Measurements from ENCODE around the gene GNG12. TPM values are rescaled to one million over a fixed set of nuclear protein-coding genes. Genes with fewer than 3 reads are reported as not detected.
"Not testable (repeated sequence)": the region's sequence is repeated elsewhere in the genome, so short reads cannot be mapped to it uniquely, and the experiment has no call there.

Gene GNG12
- total RNA-seq, 1 donor from 2014 or later: 60.5 TPM

DNA sequence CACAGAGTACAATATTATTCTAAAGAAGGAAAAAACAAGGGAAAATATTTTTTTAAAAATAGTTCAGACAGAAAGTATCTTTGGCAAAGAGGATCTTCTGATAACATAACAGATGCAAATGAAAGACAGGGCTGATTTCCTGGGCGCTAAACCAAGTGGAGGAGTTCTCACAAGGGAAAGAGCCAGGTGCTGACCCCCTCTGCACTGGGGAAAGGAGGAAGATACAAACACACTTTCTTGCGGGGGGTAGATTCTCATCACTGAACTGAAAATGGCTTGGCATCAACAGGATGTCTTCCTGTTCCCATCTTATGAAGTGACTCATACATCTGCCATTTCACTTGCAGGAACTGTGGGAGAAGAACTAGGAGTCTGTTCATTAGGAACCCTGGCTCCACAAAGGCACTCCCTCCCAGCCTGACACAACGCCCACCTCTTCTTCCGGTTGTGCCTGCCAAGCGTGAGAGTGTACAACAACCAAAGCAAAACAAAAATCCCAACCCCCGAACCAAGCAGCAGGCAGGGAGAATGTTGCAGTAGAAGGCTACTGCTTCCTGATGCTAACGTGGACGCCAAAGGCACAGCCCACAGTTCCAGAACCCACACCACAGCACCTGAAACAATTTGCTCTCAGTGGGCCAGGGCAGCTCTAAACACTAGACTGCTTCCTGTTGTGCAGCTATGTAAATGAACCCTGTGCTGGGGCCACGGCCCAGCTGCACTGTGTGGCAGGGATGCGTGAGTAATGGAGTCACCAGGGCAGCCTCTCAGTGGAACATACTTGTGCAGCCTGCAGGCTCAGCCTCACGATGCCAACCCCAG lies 97.2 kb downstream of the GNG12 start:
- DNase-seq (ENCODE audit: low read depth): peak; percentile 88

DNA sequence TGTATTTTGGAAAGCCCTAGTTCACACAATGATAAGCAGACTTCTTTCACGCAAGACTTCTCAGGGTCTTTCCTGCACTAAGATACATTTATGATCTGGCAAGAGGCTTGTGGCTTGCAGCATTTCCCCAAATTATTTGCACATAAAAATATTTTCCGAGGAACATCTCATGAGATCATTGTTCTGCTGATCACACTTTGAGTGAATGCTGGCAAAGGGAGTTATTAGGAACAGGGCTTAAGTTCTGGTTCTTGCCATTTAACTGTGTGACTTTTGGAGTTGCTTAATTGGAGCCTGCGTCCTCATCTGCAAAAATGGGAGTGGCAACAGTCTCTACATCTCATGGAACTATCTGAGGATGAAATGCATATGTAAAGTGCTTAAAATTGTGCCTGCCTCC lies 98.1 kb downstream of the GNG12 start:
- no peak for DNase-seq (ENCODE audit: low read depth)

DNA sequence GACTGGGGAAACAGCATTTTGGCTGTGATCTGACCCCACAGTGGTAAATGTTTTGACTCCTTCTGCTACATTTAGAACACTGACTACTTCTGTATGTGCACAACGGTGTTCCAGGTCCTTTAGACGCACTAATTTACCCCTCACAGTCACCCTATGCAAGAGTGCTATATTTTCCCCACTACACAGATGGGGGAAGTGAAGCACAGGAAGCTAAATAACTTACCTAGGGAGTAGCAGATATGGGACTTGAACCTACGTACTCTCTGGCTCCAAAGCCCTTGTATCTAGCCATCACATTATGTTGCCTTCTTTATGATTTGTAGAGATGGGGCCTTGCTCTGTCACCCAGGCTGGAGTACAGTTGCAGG lies 99.0 kb downstream of the GNG12 start:
- no peak for DNase-seq (ENCODE audit: low read depth)

DNA sequence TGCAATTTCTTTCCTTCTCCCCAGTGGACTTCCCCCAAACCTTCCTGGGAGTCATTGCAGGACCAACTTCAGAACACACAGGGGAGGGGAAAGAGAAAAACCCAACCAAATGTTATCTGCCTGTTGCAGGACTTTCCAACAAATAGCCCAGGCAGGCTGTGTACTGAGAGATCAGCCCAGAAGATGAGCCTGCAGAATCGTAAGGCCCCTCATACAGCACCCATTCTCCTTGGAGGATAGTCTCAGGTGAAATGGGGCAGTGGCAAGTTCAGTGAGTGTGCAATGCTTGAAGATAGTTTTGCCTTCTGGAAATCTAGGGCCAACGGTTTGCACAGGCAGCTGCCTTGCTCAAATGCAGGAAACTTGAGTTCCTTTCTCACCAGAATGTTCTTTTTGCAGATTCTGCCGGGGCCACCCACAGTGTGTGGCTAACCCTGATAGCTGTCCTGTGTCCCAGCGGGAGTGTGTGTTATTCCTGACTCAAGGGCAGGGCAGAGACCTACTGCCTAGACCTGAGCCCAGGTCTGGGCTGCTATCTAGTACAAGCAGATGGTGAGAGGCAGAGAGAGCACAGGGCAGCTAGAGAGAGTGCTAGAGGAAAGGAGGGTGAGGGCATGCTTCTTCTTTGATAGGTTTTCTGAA lies 99.5 kb downstream of the GNG12 start:
- DNase-seq (ENCODE audit: low read depth): no peak

DNA sequence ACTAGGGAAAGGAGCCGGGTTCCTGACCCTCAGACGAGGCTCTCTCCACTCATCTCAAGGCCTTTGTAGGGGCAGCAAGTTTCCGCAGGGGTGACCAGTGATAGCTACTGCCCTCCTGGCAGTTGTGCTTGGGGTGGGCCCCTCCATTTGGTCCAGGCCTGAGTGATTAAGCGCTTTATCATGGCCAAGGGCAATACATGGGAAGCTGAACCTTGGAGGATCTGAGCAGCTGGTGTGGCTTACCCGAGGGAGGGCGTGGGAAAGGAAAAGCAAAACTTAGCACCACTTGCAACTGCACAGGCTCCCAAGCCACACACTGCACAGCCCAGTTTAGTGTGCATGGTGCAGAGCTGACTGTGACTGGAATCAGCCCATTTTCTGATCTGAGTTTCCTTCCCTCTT lies 100.5 kb downstream of the GNG12 start:
- DNase-seq (ENCODE audit: low read depth): peak; percentile 98

DNA sequence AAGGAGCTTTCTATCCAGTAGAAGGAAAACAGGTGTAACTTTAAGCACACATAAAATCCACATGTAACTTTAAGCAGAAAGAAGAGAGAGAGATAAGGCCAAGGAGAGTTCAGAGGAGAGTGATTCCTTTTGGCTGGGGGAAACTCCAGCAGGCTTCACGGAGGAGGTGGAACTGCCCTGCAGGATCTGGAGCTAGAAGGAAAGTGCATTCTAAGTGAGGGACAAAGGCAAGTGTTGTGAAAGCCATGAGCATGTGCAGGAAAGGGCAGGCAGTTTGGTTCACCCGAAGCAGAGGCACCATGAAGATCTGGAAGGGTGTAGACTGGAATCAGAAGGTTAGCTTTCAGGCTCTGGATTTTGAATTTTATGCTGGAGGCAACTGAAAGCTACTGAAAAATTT lies 101.9 kb downstream of the GNG12 start:
- no peak for DNase-seq (ENCODE audit: low read depth)

DNA sequence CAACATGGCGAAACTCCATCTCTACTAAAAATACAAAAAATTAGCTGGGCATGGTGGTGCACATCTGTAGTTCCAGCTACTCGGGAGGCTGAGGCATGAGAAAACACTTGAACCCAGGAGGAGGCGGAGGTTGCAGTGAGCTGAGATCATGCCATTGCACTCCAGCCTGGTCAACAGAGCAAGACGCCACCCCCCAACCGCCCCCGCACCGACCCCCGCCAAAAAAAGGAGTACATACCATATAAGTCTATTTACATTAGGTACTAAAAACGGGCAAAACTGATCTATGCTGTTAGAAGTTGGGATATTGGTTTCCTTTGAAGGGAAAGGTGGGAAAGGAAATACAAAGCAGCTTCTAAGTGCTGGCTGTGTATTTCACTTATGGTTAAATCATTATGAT lies 103.0 kb downstream of the GNG12 start:
- not testable (repeated sequence) for DNase-seq (ENCODE audit: low read depth)

DNA sequence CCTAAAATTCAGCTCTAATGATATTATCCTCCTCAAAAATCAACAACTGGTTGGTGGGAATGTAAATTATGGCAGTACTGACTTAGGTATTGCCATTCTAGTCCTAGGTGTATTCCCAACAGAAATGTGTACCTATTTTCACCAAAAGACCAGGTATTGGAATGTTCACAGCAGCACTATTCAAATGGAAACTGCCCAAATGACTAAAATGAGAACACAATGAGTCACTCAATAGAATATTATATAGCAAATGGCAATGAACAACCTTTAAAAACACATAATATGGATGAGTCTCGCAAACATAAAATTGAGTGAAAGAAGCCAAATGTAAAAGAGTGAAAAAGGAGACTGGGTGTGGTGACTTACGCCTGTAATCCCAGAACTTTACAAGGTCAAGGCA lies 103.4 kb downstream of the GNG12 start:
- DNase-seq (ENCODE audit: low read depth): no peak

DNA sequence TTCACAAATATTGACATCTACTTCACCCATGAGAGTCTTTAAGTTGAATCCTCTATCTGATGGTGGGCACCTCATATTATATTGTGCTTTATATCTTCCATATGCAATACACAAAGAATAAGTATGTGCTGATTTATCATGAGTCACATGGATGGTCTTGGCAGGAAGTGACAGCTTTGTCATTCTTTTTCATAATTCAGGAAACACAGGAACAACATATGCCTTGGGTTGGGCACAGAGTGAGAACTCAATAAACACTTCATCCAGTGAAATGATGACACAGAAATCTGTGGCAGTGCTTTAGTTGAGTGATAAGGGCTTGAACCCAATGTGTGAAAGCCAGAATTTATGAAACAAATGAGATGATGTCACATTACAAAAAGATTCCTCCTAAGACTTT lies 107.0 kb downstream of the GNG12 start:
- DNase-seq (ENCODE audit: low read depth): no peak

DNA sequence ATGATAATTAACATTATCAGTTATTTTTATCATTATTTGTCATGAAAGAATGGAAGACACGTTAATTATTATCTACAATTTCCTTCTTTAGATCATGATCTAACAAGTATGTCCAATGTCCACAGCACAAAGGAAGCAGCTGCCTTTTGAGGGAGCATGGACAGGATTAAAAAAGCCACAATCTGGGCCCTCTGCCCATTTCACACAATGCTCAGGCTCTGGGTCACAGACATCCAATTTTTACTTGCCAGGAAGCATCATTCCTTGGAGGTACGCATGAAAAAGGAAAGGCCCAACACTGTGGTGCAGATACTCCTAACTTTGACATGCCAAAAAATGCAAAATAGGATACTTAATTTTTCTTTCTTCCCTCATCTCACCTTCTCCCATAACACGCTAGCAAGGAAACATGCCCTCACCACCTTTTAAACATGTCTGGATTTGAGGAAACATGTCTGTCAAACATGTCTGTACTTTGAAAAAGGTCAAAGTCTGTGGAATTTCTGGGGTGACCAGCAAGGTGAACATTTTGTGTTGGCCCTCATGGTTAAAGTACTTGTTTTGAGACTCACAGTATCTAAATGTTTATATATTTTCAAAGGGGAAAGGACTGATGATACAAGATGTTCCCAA lies 108.2 kb downstream of the GNG12 start:
- peak; percentile 99 for DNase-seq (ENCODE audit: low read depth)

DNA sequence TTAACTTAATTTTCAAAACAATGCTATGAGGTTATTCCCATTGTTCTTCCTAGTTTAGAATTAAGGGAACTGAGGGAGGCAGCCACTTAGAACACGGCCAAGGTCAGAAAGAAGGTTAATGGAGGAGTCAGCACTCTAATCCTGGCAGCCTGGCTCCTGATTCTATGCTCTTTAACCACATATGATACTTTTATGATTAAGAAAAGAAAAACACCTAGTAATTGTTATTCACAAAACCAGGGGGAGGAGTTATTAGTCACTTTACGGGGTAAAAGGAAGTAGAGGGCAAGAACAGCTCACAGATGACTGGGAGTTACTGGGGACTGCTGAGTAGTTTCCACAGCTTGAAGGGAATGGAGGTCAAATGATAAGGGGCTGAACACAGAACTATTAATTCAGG lies 109.6 kb downstream of the GNG12 start:
- DNase-seq (ENCODE audit: low read depth): no peak

DNA sequence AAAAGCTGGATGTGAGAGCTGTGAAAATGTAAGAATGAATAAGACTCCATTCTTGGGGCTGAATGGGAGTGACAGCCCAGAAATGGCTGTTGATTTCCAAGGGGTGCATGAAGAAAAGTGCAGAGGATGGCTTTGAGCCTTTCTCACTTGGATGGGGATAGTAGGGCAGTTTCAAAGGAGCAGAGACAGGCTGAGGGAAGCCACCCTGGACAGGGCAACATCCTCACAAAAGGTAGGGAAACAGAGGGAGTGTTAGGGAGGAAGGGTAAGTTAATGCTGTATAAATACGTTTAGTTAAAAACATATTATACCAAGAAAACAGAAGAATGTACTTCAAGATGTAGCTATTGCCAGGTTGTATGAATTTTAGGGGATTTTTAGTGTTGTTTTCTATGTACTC lies 110.1 kb downstream of the GNG12 start:
- no peak for DNase-seq (ENCODE audit: low read depth)

DNA sequence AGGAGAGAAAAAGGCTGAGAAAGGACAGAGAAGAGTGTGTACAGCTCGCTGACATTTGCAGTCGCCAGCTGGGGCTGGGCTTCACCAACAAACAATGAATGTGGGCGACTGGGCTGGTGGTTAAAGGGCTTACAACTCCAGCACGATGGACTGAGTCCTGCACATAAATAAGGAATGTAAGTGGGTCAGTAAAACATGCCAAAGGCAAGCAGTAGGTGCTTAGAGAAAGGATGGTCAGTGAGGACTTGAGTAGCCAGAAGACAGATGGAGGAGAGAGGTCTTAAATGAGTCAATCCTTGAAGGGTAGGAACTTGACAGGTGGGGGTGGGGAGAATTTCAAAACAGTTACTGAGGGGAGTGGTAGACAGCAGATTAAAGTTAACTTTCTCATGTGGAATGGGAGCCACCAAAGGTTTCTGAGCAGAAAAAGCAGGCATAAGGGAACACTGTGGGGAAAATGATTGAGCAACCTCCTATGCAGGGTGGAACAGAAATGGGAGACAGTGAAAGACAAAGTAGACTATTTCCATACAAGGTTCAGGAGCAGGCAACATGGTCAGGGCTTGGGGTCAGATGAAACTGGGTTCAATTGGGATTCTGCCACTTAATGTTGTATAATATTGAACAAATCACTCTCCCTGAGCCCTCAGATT lies 110.8 kb downstream of the GNG12 start:
- peak; percentile 70 for DNase-seq (ENCODE audit: low read depth)

DNA sequence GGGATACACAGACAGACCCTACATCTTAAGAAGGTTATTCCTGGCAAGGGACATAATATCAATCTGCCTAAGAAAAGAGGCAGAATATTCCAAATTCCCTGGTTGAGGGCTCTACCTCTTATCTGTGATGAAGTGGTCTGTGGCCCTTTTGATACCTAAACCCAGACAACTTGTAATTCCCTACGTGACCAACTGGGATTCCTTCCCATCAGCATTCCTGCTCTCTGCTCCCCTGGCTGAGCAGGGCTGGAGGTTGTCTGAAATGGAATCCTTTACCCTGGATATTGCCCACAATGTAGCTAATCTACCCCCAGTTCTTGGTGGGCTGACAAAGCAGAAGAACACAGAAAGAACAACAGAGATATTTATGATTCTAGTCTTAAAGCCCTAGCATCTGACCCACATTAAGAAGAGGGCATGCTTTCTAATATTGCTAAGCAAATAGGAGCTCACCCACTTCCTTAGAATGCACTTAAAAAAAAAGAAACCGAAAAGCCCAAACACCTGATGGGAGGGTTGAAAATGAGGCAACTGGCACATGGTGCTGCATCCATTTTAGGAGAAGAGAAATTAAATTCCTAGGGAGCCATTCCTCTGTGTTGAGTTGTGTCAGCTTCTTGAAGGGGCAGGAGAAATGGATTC lies 111.5 kb downstream of the GNG12 start:
- DNase-seq (ENCODE audit: low read depth): no peak

DNA sequence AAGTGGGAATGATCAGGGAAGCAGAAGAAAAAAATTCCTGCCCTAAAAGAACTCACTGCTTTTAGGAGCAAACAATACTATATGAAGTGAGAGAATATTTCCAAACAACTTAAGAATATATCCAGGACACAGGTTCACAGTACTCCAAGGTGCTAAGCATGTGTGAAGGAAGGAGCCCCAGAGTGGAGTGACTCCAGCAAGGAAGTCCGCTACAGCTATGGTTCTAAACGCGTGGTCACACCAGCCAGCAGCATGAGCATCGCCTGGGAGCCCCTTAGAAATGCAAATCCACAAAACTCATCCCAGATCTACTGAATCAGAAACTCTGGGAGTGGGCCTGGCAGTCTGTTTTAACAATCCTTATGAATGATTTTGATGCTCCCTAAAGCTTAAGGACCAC lies 112.2 kb downstream of the GNG12 start:
- DNase-seq (ENCODE audit: low read depth): no peak

DNA sequence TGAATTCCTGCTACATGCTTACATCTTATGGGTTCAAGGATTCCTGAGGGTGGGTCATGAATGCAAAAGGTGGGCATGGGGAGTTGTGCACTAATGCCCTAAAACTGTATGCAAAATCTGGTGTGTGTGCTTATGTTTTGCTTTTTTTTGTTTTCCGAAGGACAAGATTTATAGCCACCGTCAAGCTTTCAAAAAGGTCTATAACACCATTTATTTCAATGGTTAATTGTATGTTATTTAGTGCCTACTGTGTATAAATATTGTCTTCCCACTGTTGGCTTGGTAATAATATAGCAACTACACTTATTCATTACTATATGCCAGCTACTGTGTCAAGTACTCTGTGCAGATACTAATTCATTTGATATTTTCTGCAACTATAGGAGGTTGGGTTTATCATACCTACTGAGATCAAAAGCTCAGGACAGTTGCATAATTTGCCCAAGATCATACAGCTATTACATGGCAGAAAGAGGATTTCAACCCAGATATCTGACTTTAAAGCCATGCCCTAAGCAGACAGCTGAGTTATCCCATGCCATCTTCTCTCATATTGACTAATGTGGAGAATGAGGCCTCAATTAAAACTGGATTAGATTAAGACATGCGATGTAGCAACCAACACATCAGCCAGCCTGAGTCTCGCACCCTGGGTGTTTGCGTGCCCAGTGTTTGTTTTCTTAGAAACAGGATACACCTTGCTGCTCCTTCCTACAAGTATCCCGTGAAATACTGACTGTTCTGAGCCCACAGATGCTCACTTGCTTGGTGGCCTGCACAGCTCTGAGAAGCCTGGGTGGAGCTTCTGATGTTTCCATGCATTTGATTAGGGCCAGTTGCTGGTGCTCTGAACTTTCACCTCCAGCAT lies 113.7 kb downstream of the GNG12 start:
- DNase-seq (ENCODE audit: low read depth): no peak

DNA sequence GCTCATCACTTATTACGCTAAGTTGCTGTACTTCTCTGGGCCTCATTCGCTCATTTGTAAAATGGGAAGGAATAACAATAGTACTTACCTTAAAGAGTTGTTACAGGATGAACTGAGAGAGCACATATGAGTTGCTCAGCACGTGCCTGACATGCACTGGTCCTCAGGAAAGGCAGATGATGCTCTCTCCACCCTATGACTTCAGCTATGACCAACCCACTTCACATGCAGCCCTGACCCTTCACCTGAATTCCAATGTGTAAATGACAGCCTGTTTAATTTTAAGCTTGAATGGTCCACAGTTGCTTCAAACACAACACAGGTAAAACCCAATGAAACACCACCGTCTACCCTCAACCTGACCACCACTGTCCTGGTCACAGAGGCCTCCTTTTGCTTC lies 115.4 kb downstream of the GNG12 start:
- no peak for DNase-seq (ENCODE audit: low read depth)

DNA sequence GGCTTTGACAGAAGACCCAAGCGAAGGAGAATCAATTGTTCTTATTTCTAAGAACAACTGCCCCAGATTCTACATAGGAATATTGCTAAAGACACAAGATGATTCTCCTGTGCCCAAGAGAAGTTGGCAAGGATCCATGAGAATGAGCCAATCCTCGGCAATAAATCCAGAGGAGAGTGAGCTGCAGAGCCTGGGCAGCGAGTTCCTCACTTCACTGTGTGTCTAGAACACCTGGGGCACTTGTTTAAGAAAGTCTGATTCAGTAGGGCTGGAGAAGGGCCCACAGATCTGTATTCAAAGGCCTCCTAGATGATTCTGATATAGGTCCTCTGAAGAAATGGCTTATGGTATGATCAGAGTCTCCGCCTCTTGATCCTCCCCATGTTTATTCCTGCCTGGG lies 116.5 kb downstream of the GNG12 start:
- DNase-seq (ENCODE audit: low read depth): no peak

DNA sequence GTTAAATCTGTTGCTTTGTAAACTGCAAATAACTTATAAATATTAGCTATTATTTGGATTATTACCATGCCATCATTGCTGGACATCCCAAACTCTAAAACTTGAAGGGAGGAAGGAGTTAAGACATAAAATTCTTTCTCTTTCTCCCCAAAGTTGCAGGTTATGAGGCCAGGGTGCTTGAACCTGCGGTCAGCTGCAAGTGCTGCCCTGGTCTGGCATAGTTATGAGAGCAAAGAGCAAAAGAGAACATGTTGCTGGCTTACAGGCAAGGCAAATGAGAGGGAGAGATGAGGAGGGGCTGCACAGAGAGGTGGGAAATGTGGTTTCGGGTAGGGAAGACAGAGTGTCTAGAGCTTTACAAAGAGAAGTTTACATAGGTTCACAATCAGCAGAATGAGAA lies 117.4 kb downstream of the GNG12 start:
- DNase-seq (ENCODE audit: low read depth): no peak

DNA sequence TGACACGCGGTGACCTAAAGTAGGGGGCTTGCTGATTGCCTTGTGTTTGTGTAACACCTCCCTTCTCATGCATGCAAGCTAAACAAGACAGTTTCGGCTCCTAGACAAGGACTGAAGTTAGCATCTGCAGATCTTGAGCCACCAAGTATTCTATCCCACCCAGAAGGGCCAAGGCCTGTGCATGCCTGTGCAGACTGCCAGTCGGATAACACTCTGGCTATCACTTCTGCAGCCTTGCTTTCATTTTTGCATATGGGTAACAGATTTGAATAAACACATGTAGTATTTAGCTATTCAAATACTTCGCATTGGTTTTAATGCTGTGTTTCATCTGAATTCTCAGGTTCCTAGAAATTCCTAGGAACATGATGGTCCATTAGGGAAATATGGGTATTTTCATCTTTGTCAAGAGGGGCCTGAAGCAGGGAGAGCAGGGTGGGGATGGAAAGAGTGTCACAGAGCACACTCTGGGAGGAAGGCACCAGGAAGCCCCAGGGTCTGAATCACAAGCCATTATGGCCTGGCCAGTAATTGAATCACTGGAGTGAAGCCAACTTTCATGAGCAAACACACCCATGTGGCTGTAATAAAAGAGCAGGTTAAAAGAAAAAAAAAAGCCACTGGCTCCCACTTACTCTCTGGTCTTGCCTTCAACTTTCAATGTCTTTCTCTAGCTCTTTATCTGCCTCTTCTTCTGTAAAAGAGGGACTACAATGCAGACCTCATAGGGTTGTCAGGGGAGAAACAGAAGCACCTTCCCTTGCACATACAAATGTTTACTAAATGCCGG lies 120.0 kb downstream of the GNG12 start:
- DNase-seq (ENCODE audit: low read depth): peak; percentile 71
